A549 (cell line): Measurements from ENCODE around the gene PXDN. TPM values are rescaled to one million over a fixed set of nuclear protein-coding genes. Genes with fewer than 3 reads are reported as not detected.

Source experiments
- ATAC-seq, 2 experiments: fragments of 200-7000 bp in 1 of 2; fragments of >200 bp in 1 of 2; cut with Nextera tagmentation in 1 of 2; cut with Tn5 transposase in 1 of 2; 3 replicates each; pipeline versions ENCODE4 v1.8.0 to v1.9.1; 2018 to 2020; ENCODE audit warnings: mild to moderate bottlenecking in 1 of 2, moderate library complexity in 1 of 2
- CTCF ChIA-PET: fragments of 300-600 bp; sonication (Branson Sonifier 250); formaldehyde crosslinking; extraction: SDS; loops from one replicate; lab custom pipeline; 2021; ENCODE audit warnings: antibody characterized with exemption, inconsistent platforms; lab: Yijun Ruan, JAX
- POLR2A ChIA-PET: fragments of 350-600 bp; formaldehyde crosslinking; extraction: SDS; loops from one replicate; lab custom pipeline; 2021; ENCODE audit warnings: antibody characterized with exemption, inconsistent platforms; lab: Yijun Ruan, JAX
- DNase-seq, 2 experiments: peaks; one replicate each; pipeline versions ENCODE4 v3.0.0 to v3.0.0-alpha.2; 2011 to 2016; ENCODE audit warnings: low read depth in 1 of 2, low spot score in 1 of 2
- FAIRE-seq: peaks from 2 replicates; lab custom pipeline; 2011; peaks lifted over from hg19 to GRCh38; lab: Jason Lieb, UNC
- H3K27ac ChIP-seq, 2 experiments: fragments of >200 bp; sonication (Bioruptor Twin); formaldehyde crosslinking; 3 replicates each; pipeline ENCODE4 v1.5.1; 2016 to 2017
- H3K4me1 ChIP-seq: fragments of >200 bp; sonication (Bioruptor Twin); formaldehyde crosslinking; 3 replicates; pipeline ENCODE4 v1.6.1; 2016
- H3K4me2 ChIP-seq: fragments of >200 bp; sonication (Bioruptor Twin); formaldehyde crosslinking; 3 replicates; pipeline ENCODE4 v1.6.1; 2016
- H3K4me3 ChIP-seq: fragments of >200 bp; sonication (Bioruptor Twin); formaldehyde crosslinking; 3 replicates; pipeline ENCODE4 v1.5.1; 2016
- H3K9me3 ChIP-seq: fragments of >200 bp; sonication (Bioruptor Twin); formaldehyde crosslinking; 3 replicates; pipeline ENCODE4 v1.6.1; 2016
- CBX2 ChIP-seq: fragments of 200-600 bp; sonication (generic); IDR thresholded peaks from 2 replicates; pipeline ENCODE4 v1.6.1; 2016; ENCODE audit warnings: low read depth, mild to moderate bottlenecking, borderline replicate concordance
- CBX8 ChIP-seq: fragments of 200-600 bp; sonication (generic); IDR thresholded peaks from 2 replicates; pipeline ENCODE4 v1.6.1; 2016
- CEBPB ChIP-seq, 2 experiments: fragments of >200 bp in 1 of 2; sonication (Bioruptor Twin) in 1 of 2; formaldehyde crosslinking in 1 of 2; IDR thresholded peaks; 2 replicates each; pipeline ENCODE4 v1.6.1; 2012 to 2016
- CHD4 ChIP-seq: fragments of 200-600 bp; sonication (generic); IDR thresholded peaks from 2 replicates; pipeline ENCODE4 v1.6.1; 2016; ENCODE audit warnings: antibody characterized with exemption, mild to moderate bottlenecking, borderline replicate concordance
- E2F6 ChIP-seq: IDR thresholded peaks from 2 replicates; pipeline ENCODE4 v1.6.1; 2012; ENCODE audit warnings: low read depth, borderline replicate concordance
- EHF ChIP-seq: fragments of 250-450 bp; sonication (Bioruptor Pico); IDR thresholded peaks from 2 replicates; pipeline ENCODE4 v1.5.0; 2020; ENCODE audit warnings: mild to moderate bottlenecking
- EP300 ChIP-seq, 2 experiments: fragments of >200 bp; sonication (Bioruptor Twin); formaldehyde crosslinking; IDR thresholded peaks; 2 replicates in 1 of 2; 3 replicates in 1 of 2; pipeline ENCODE4 v1.6.1; 2016 to 2017
- FOXS1 ChIP-seq: fragments of 250-450 bp; sonication (Bioruptor Pico); IDR thresholded peaks from 2 replicates; pipeline ENCODE4 v1.5.0; 2020; ENCODE audit warnings: mild to moderate bottlenecking, moderate library complexity
- HDAC2 ChIP-seq: fragments of 200-600 bp; sonication (generic); IDR thresholded peaks from 2 replicates; pipeline ENCODE4 v1.6.1; 2016
- HES2 ChIP-seq: fragments of >200 bp; sonication (Bioruptor Twin); formaldehyde crosslinking; IDR thresholded peaks from 2 replicates; pipeline ENCODE4 v1.6.1; 2016
- JUN ChIP-seq, 2 experiments: fragments of >200 bp; sonication (Bioruptor Twin); formaldehyde crosslinking; IDR thresholded peaks; 2 replicates in 1 of 2; 3 replicates in 1 of 2; pipeline ENCODE4 v1.6.1; 2016 to 2017
- JUNB ChIP-seq: fragments of >200 bp; sonication (Bioruptor Twin); formaldehyde crosslinking; IDR thresholded peaks from 2 replicates; pipeline ENCODE4 v1.6.1; 2016
- MAFK ChIP-seq: fragments of 450-650 bp; IDR thresholded peaks from 2 replicates; pipeline ENCODE4 v1.6.1; 2014; ENCODE audit not compliant: partially characterized antibody
- NFE2L2 ChIP-seq: fragments of 150-350 bp; conservative IDR thresholded peaks from 2 replicates; pipeline ENCODE4 v1.6.1; 2014; ENCODE audit warnings: low read length
- NR3C1 ChIP-seq: fragments of >200 bp; sonication (Bioruptor Twin); formaldehyde crosslinking; IDR thresholded peaks from 3 replicates; pipeline ENCODE4 v1.6.1; 2017
- PBX3 ChIP-seq: IDR thresholded peaks from 2 replicates; pipeline ENCODE4 v1.6.1; 2012
- POLR2AphosphoS2 ChIP-seq: conservative IDR thresholded peaks from 2 replicates; pipeline ENCODE4 v1.6.1; 2012; ENCODE audit warnings: low read length, improper control_type of control experiment, inconsistent platforms
- RAD21 ChIP-seq, 2 experiments: fragments of >200 bp in 1 of 2; sonication (Bioruptor Twin) in 1 of 2; formaldehyde crosslinking in 1 of 2; IDR thresholded peaks in 1 of 2; conservative IDR thresholded peaks in 1 of 2; 2 replicates in 1 of 2; 3 replicates in 1 of 2; pipeline ENCODE4 v1.6.1; 2012 to 2018; ENCODE audit warnings: inconsistent platforms in 1 of 2
- SMC3 ChIP-seq: fragments of >200 bp; sonication (Bioruptor Twin); formaldehyde crosslinking; IDR thresholded peaks from 3 replicates; pipeline ENCODE4 v1.6.1; 2018; ENCODE audit warnings: inconsistent platforms
- TFCP2L1 ChIP-seq: fragments of 250-450 bp; sonication (Bioruptor Pico); IDR thresholded peaks from 2 replicates; pipeline ENCODE4 v1.5.0; 2021; ENCODE audit warnings: mild to moderate bottlenecking
- TP53 ChIP-seq: fragments of 250-450 bp; sonication (Bioruptor Pico); IDR thresholded peaks from 2 replicates; pipeline ENCODE4 v1.5.0; 2021; ENCODE audit warnings: mild to moderate bottlenecking, moderate library complexity
- ZC3H11A ChIP-seq: fragments of 450-650 bp; IDR thresholded peaks from 2 replicates; pipeline ENCODE4 v1.6.1; 2014; ENCODE audit warnings: antibody characterized with exemption, mild to moderate bottlenecking
- ZNF302 ChIP-seq: fragments of 250-450 bp; sonication (Bioruptor Pico); IDR thresholded peaks from 2 replicates; pipeline ENCODE4 v1.9.0; 2021; ENCODE audit warnings: inconsistent platforms, mild to moderate bottlenecking, moderate library complexity
- WGBS: methylation state at CpG from one replicate; pipeline ENCODE4 v1.1.6; 2017; ENCODE audit errors: missing lambda C conversion rate; 5-methylcytosine and 5-hydroxymethylcytosine counted together
- polyA plus RNA-seq, 4 experiments: library from polyadenylated mRNA; depleted of rRNA in 3 of 4; stranded (reverse); fragments of >200 nt; fragmentation: RNase III in 1 of 4; extraction: RNeasy Plus Mini Kit Qiagen cat#74134 plus additional on column Dnase treatment in 1 of 4; gene quantifications; 2 replicates in 3 of 4; 3 replicates in 1 of 4; pipeline ENCODE4 v1.2.3, GENCODE V29; 2011 to 2017
- TF ChIP-seq, protein P1 (sequence below): fragments of 250-450 bp; sonication (Bioruptor Pico); IDR thresholded peaks from 2 replicates; pipeline ENCODE4 v1.5.0; 2020; ENCODE audit warnings: low read depth, mild to moderate bottlenecking, moderate library complexity
- TF ChIP-seq, protein P2 (sequence below): fragments of 450-650 bp; IDR thresholded peaks from 2 replicates; pipeline ENCODE4 v1.6.1; 2014; ENCODE audit warnings: antibody characterized with exemption

Gene PXDN
- polyA plus RNA-seq, 2 of the 4 experiments (the other 2 are of a cell fraction), result 3.7 to 7.3 TPM

DNA sequence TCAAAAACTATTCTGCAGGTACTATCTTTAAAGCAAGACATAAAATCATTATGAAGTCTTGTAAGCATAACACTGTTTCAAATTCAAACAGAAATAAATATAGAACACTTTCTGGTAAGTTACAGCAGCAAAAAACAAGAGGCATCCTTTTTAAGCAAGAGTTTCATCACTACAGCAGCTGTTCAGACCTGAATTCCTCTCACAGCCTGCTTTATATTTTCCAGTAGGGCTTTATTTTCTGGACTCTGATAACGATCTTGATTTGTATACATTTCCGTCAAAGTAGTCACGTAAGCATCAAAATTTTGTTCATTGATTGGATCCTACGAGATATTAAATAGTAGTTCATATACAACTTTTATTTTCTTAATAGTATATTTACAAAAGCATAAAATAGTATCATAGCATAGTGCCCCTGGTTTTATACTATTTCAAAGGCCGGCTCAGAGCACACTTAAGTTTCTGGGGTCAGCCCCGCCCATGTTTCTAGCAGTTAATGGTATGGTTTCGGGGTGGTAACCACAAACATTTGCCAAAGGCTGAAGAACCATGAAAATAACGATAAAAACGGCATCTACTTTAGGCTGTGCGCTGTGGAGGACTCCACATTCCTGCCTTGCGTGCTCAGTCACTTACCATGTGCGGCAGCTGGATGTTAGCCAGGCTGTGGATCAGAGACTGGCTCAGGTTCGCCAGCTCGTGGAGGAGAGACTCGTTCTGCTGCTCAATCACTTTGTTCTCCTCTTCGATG lies 47.5 kb upstream of the PXDN start (continued):
- TF ChIP-seq TP53 (CRISPR knock-in tag) (no peak), CBX8 (no peak), TFCP2L1 (no peak), JUN (IDR thresholded peaks at IDR 0.05) (no peak), NFE2L2 (no peak)

GRCh38 chr2:1791006-1791605 lies 46.8 kb upstream of the PXDN start:
- FAIRE-seq (no peak), ATAC-seq (no peak), DNase-seq (no peak)
- no peaks in the 10 kb centered on the region for H3K4me1 ChIP-seq
- no peak overlapping the region for H3K27ac ChIP-seq
- ChIA-PET POLR2A (no interaction called here), CTCF (interaction anchor here (1.0 to 1.4 kb wide), 2 partner anchors 14 to 27 kb away, joined by 3 read pairs; no protein-coding TSS in a partner anchor)
- H3K4me2 ChIP-seq, result no peak overlapping the region
- 56% methylated on average over 6 of the region's 6 CpGs for WGBS
- H3K4me3 ChIP-seq, result no peak overlapping the region
- H3K9me3 ChIP-seq, result no peaks in the 10 kb centered on the region
- TF ChIP-seq RAD21 (conservative IDR thresholded peaks at IDR 0.05 in 1 of 2, IDR thresholded peaks at IDR 0.05 in 1 of 2), result no peak
- TF ChIP-seq E2F6, result no peak
- no peak for TF ChIP-seq NFE2L2
- TF ChIP-seq CBX2, result no peak
- no peak for TF ChIP-seq HDAC2
- TF ChIP-seq FOXS1 (CRISPR knock-in tag), result no peak
- TF ChIP-seq HES2, result no peak

GRCh38 chr2:1790473-1790872 lies 46.2 kb upstream of the PXDN start:
- no peak overlapping the region for H3K4me2 ChIP-seq
- TF ChIP-seq SMC3 (no peak), TP53 (CRISPR knock-in tag) (no peak), MAFK (no peak), CEBPB (IDR thresholded peaks at IDR 0.05) (no peak), RAD21 (conservative IDR thresholded peaks at IDR 0.05 in 1 of 2, IDR thresholded peaks at IDR 0.05 in 1 of 2) (no peak)
- WGBS, result 26% methylated on average over 6 of the region's 6 CpGs
- FAIRE-seq (no peak), DNase-seq (no peak), ATAC-seq (no peak)
- no peaks in the 10 kb centered on the region for H3K4me1 ChIP-seq
- H3K4me3 ChIP-seq, result no peak overlapping the region
- no peak overlapping the region for H3K27ac ChIP-seq
- CTCF ChIA-PET, result interaction anchor here (1.0 to 1.5 kb wide), 3 partner anchors 10 to 27 kb away, joined by 3 to 5 read pairs (median 3); no protein-coding TSS in a partner anchor
- H3K9me3 ChIP-seq, result no peaks in the 10 kb centered on the region
- POLR2A ChIA-PET, result no interaction called here

- DNase-seq, result no peak
- FAIRE-seq, result no peak
- Histone ChIP-seq H3K4me1 (no peaks in the 10 kb centered on the region), H3K9me3 (no peaks in the 10 kb centered on the region), H3K4me3 (no peak overlapping the region), H3K27ac (no peak overlapping the region), H3K4me2 (no peak overlapping the region)
- 57% methylated on average over 11 of the region's 11 CpGs for WGBS
- ChIA-PET CTCF (interaction anchor here (0.6 to 1.5 kb wide), 2 partner anchors 9 to 1029 kb away, joined by 4 to 5 read pairs; no protein-coding TSS in a partner anchor), POLR2A (no interaction called here)
- no peak for ATAC-seq
- no peak for TF ChIP-seq NR3C1
- TF ChIP-seq JUNB, result no peak
- TF ChIP-seq ZNF302, result no peak
- TF ChIP-seq EHF (CRISPR knock-in tag), result no peak
- TF ChIP-seq CHD4, result no peak
- no peak for TF ChIP-seq HES2
- TF ChIP-seq, protein P1, sequence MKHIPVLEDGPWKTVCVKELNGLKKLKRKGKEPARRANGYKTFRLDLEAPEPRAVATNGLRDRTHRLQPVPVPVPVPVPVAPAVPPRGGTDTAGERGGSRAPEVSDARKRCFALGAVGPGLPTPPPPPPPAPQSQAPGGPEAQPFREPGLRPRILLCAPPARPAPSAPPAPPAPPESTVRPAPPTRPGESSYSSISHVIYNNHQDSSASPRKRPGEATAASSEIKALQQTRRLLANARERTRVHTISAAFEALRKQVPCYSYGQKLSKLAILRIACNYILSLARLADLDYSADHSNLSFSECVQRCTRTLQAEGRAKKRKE, result no peak
- TF ChIP-seq FOXS1 (CRISPR knock-in tag), result no peak
- no peak for TF ChIP-seq PBX3
- TF ChIP-seq EP300 (IDR thresholded peaks at IDR 0.05), result no peak
- no peak for TF ChIP-seq POLR2AphosphoS2
- TF ChIP-seq, protein P2, sequence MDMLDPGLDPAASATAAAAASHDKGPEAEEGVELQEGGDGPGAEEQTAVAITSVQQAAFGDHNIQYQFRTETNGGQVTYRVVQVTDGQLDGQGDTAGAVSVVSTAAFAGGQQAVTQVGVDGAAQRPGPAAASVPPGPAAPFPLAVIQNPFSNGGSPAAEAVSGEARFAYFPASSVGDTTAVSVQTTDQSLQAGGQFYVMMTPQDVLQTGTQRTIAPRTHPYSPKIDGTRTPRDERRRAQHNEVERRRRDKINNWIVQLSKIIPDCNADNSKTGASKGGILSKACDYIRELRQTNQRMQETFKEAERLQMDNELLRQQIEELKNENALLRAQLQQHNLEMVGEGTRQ, result no peak
- TF ChIP-seq CBX2, result no peak
- no peak for TF ChIP-seq CBX8
- no peak for TF ChIP-seq ZC3H11A
- TF ChIP-seq TFCP2L1, result no peak
Measured at GRCh38 chr2:1789610-1790009, 45.3 kb upstream of the PXDN start.
